ENCODE measurements around the gene SLC5A9. TPM values are rescaled to one million over a fixed set of nuclear protein-coding genes. Genes with fewer than 3 reads are reported as not detected.
"Not testable (repeated sequence)": the region's sequence is repeated elsewhere in the genome, so short reads cannot be mapped to it uniquely, and the experiment has no call there.

The SLC5A9 gene
- total RNA-seq, 1 experiment from 2014 or later, result 6.7 TPM

DNA sequence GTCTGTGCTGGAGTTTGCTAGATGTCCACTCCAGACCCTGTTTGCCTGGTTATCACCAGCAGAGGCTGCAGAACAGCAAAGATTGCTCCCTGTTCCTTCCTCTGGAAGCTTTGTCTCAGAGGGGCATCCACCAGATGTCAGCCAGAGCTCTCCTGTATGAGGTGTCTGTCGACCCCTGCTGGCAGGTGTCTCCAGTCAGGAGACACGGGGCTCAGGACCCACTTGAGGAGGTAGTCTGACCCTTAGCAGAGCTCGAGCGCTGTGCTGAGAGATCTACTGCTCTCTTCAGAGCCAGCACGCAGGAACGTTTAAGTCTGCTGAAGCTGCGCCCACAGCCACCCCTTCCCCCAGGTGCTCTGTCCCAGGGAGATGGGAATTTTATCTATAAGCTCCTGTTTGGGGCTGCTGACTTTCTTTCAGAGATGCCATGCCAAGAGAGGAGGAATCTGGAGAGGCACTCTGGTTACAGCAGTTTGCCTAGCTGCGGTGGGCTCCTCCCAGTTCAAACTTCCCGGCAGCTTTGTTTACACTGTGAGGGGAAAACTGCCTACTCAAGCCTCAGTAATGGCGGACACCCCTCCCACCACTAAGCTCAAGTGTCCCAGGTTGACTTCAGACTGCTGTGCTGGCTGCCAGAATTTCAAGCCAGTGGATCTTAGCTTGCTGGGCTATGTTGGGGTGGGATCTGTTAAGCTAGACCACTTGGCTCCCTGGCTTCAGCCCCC lies 62.3 kb downstream of the SLC5A9 start:
- not testable (repeated sequence) for H3K27me3 ChIP-seq (ENCODE audit: control insufficient read depth, insufficient read depth, low read length); H3K4me3 ChIP-seq (ENCODE audit: insufficient read depth, low read depth, low read length); DNase-seq; H3K36me3 ChIP-seq (replicated peaks; ENCODE audit: control insufficient read depth, insufficient read depth, low read length)

DNA sequence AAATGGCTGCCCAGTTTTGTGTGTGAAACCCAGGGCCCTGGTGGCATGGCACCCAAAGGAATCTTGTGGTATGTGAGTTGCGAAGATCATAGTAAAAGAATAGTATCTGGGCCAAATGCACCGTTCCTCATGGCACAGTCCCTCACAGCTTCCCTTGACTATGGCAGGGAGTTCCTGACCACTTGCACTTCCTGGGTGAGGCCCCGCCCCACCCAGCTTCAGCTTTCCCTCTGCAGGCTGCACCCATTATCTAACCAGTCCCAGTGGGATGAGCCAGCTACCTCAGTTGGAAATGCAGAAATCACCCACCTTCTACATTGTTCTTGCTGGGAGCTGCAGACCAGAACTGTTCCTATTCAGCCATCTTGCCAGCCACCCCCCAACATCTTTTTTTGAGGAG lies 63.0 kb downstream of the SLC5A9 start:
- Histone ChIP-seq H3K4me3 (ENCODE audit: insufficient read depth, low read depth, low read length) (no peak overlapping the region), H3K36me3 (replicated peaks; ENCODE audit: control insufficient read depth, insufficient read depth, low read length) (no peaks in the 10 kb centered on the region), H3K27me3 (ENCODE audit: control insufficient read depth, insufficient read depth, low read length) (no peaks in the 10 kb centered on the region)
- no peak for DNase-seq

DNA sequence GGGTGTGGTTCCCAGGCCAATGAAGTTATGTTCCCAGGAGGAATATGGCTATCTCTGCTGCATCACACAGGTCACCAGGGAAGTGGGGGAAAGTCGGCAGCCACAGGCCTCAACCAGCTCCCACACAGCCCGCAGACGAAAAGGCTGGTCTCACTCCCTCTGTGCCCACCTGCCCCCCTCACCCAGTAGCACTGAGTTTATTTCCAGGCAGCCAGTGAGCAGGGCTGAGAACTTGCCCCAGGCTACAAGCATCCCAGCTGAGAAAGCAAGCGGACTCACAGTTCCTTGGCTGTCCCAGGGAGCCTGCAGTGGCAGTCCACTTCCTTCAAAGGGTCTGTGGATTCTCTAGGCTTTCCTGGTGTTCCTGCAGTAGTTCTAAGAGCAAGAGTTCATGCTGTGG lies 68.9 kb downstream of the SLC5A9 start:
- DNase-seq, result no peak
- Histone ChIP-seq H3K4me3 (ENCODE audit: insufficient read depth, low read depth, low read length) (no peak overlapping the region), H3K27me3 (ENCODE audit: control insufficient read depth, insufficient read depth, low read length) (no peaks in the 10 kb centered on the region), H3K36me3 (replicated peaks; ENCODE audit: control insufficient read depth, insufficient read depth, low read length) (no peaks in the 10 kb centered on the region)

DNA sequence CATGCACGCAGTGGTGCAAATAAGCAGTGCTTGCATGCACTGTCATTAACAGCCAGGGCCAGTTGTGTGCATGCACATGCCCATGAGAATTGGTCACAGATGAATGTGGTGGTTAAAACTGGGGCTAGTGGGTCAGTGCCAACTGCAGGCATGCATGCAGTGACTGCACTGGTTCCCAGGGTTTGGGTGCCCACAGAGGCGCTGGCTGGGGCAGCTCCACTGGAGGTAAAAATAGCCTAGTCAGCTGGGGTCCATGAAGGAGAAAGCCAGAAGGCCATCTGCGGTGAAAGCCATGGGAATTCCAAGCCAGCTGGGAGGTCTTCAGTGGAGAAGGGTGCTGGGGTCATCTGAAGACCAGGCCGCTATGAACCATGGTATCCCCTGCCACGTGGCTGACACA lies 70.2 kb downstream of the SLC5A9 start:
- no peaks in the 10 kb centered on the region for H3K27me3 ChIP-seq (ENCODE audit: control insufficient read depth, insufficient read depth, low read length)
- H3K36me3 ChIP-seq (replicated peaks; ENCODE audit: control insufficient read depth, insufficient read depth, low read length), result no peaks in the 10 kb centered on the region
- DNase-seq, result no peak
- H3K4me3 ChIP-seq (ENCODE audit: insufficient read depth, low read depth, low read length), result no peak overlapping the region

DNA sequence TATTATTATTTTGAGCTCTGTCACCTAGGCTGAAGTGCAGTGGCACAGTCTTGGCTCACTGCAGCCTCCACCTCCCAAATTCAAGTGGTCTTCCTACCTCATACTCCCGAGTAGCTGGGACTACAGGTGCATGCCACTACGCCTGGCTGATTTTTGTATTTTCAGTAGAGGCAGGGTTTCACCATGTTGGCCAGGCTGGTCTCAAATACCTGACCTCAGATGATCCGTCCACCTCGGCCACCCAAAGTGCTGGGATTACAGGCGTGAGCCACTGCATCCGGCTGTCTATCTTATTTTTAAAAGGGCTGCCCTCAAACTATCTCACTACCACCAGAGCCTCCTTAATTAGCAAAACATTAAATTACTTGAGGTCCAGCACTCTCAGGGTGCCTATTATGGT lies 71.6 kb downstream of the SLC5A9 start:
- H3K27me3 ChIP-seq (ENCODE audit: control insufficient read depth, insufficient read depth, low read length); H3K4me3 ChIP-seq (ENCODE audit: insufficient read depth, low read depth, low read length); H3K36me3 ChIP-seq (replicated peaks; ENCODE audit: control insufficient read depth, insufficient read depth, low read length); DNase-seq: not testable (repeated sequence)

DNA sequence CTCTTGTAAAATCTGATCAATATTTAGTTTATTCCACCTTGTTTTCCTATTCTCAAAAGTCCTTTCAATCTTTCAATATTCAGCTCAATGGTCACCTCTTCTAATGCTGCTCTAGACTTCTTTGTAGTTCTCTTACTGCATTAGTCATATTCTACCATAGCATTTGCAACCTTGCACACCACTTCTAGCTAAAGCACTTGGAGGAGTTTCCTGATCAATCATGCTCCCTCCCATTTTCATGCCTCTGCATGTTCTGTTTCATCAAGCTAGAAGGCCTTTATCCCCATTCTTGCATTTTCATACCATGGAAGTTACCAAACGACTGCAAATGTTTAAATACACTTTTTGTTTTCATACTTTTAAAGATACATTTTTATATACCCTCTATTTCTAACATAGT lies 72.1 kb downstream of the SLC5A9 start:
- DNase-seq, result no peak
- Histone ChIP-seq H3K27me3 (ENCODE audit: control insufficient read depth, insufficient read depth, low read length) (no peaks in the 10 kb centered on the region), H3K4me3 (ENCODE audit: insufficient read depth, low read depth, low read length) (no peak overlapping the region), H3K36me3 (replicated peaks; ENCODE audit: control insufficient read depth, insufficient read depth, low read length) (no peaks in the 10 kb centered on the region)

Other genes starting within 250 kb of the SLC5A9 start
- 2.0 and 4.4 TPM in 2 replicates for gene TRABD2B, start 225.3 kb upstream of the SLC5A9 start, total RNA-seq (2014; rRNA removed; shearing (Covaris generic))
- gene SPATA6, start 249.5 kb downstream of the SLC5A9 start, total RNA-seq (2014; rRNA removed; shearing (Covaris generic)), result 25.9 and 28.3 TPM in 2 replicates